ENCODE measurements around the gene THUMPD1.

DNA sequence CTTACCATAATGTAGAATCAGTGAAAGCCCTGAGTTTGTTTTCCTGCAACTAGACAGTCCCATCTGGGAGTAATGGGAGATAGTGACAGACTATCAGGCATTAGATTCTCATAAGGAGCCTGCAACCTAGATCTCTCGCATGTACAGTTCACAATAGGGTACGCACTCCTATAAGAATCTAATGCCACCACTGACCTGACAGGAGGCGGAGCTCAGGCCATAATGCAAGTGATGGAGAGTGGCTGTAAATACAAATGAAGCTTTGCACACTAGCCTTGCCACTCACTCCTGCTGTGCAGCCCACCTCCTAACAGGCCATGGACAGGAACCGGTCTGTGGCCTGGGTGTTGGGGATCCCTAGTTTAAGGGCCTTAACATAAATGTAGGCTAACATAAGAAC lies 21.4 kb downstream of the THUMPD1 start:
- TF ChIP-seq, protein P1, sequence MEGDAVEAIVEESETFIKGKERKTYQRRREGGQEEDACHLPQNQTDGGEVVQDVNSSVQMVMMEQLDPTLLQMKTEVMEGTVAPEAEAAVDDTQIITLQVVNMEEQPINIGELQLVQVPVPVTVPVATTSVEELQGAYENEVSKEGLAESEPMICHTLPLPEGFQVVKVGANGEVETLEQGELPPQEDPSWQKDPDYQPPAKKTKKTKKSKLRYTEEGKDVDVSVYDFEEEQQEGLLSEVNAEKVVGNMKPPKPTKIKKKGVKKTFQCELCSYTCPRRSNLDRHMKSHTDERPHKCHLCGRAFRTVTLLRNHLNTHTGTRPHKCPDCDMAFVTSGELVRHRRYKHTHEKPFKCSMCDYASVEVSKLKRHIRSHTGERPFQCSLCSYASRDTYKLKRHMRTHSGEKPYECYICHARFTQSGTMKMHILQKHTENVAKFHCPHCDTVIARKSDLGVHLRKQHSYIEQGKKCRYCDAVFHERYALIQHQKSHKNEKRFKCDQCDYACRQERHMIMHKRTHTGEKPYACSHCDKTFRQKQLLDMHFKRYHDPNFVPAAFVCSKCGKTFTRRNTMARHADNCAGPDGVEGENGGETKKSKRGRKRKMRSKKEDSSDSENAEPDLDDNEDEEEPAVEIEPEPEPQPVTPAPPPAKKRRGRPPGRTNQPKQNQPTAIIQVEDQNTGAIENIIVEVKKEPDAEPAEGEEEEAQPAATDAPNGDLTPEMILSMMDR (conservative IDR thresholded peaks at IDR 0.05; ENCODE audit: low read depth in 2 of 2), result no peak
- TF ChIP-seq POLR2AphosphoS5 (IDR thresholded peaks at IDR 0.05; ENCODE audit: low read depth), result no peak
